HCT116 (cell line): ENCODE measurements around the gene TCF19.
"Not testable (repeated sequence)": the region's sequence is repeated elsewhere in the genome, so short reads cannot be mapped to it uniquely, and the experiment has no call there.

Source experiments
- CEBPB ChIP-seq: IDR thresholded peaks from 2 replicates; pipeline ENCODE4 v1.6.1; 2012; ENCODE audit warnings: low read depth
- EZH2 ChIP-seq: fragments of 200-600 bp; sonication (generic); IDR thresholded peaks from 2 replicates; pipeline ENCODE4 v1.6.1; 2017; ENCODE audit warnings: antibody characterized with exemption, mixed run types
- EZH2phosphoT487 ChIP-seq: fragments of 200-600 bp; IDR thresholded peaks from 2 replicates; pipeline ENCODE4 v1.6.1; 2018; ENCODE audit warnings: antibody characterized with exemption, borderline replicate concordance
- JUND ChIP-seq: IDR thresholded peaks from 2 replicates; pipeline ENCODE4 v1.6.1; 2012
- POLR2A ChIP-seq: IDR thresholded peaks from 2 replicates; pipeline ENCODE4 v1.7.0; 2011; ENCODE audit warnings: borderline replicate concordance; ENCODE audit not compliant: insufficient read depth, insufficient read length; ENCODE audit errors: extremely low read depth
- POLR2AphosphoS5 ChIP-seq: IDR thresholded peaks from 2 replicates; pipeline ENCODE4 v1.6.1; 2011; ENCODE audit warnings: mild to moderate bottlenecking, low read depth, low read length, moderate library complexity
- RAD21 ChIP-seq: IDR thresholded peaks from 2 replicates; pipeline ENCODE4 v1.6.1; 2012; ENCODE audit warnings: low read depth, mild to moderate bottlenecking
- YY1 ChIP-seq: IDR thresholded peaks from 2 replicates; pipeline ENCODE4 v1.6.1; 2011; ENCODE audit warnings: low read length, low read depth, moderate library complexity, mild to moderate bottlenecking; ENCODE audit not compliant: insufficient replicate concordance; ENCODE audit errors: extremely low read depth
- TF ChIP-seq, protein P1 (sequence below), 3 experiments: fragments of 200-600 bp in 1 of 3; sonication (generic) in 1 of 3; IDR thresholded peaks in 2 of 3; conservative IDR thresholded peaks in 1 of 3; 2 replicates each; pipeline ENCODE4 v1.5.1; 2012 to 2017; ENCODE audit warnings: low read depth in 2 of 3, low read length in 2 of 3, antibody characterized with exemption in 1 of 3, borderline replicate concordance in 1 of 3, control low read depth in 1 of 3, mild to moderate bottlenecking in 1 of 3, mixed read lengths in 1 of 3, mixed run types in 1 of 3, moderate library complexity in 1 of 3; ENCODE audit not compliant: insufficient read depth in 1 of 3
- TF ChIP-seq, protein P2 (sequence below): IDR thresholded peaks from 2 replicates; pipeline ENCODE4 v1.6.1; 2012
- TF ChIP-seq, protein P3 (sequence below): IDR thresholded peaks from 2 replicates; pipeline ENCODE4 v1.6.1; 2012; ENCODE audit warnings: low read depth
- TF ChIP-seq, protein P4 (sequence below): IDR thresholded peaks from 2 replicates; pipeline ENCODE4 v1.6.1; 2012

DNA sequence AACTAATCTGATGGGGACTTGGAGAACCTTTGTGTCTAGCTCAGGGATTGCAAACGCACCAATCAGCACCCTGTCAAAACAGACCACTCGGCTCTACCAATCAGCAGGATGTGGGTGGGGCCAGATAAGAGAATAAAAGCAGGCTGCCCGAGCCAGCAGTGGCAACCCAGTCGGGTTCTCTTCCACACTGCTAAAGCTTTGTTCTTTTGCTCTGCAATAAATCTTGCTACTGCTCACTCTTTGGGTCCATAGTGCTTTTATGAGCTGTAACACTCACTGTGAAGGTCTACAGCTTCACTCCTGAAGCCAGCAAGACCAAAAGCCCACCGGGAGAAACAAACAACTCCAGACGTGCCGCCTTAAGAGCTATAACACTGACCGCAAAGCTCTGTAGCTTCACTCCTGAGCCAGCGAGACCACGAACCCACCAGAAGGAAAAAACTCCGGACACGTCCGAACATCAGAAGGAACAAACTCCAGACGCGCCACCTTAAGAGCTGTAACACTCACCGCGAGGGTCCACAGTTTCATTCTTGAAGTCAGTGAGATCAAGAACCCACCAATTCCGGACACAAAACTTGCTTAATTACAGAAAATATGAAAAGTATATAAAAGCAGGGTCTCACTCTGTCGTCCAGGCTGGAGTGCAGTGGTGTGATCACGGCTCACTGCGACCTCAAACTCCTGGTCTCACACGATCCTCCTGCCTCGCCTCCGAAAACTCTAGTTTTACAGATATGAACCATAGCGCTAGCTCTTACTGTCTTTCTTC lies 38.0 kb downstream of the TCF19 start:
- TF ChIP-seq, protein P1, sequence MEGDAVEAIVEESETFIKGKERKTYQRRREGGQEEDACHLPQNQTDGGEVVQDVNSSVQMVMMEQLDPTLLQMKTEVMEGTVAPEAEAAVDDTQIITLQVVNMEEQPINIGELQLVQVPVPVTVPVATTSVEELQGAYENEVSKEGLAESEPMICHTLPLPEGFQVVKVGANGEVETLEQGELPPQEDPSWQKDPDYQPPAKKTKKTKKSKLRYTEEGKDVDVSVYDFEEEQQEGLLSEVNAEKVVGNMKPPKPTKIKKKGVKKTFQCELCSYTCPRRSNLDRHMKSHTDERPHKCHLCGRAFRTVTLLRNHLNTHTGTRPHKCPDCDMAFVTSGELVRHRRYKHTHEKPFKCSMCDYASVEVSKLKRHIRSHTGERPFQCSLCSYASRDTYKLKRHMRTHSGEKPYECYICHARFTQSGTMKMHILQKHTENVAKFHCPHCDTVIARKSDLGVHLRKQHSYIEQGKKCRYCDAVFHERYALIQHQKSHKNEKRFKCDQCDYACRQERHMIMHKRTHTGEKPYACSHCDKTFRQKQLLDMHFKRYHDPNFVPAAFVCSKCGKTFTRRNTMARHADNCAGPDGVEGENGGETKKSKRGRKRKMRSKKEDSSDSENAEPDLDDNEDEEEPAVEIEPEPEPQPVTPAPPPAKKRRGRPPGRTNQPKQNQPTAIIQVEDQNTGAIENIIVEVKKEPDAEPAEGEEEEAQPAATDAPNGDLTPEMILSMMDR (IDR thresholded peaks at IDR 0.05 in 2 of 3, conservative IDR thresholded peaks at IDR 0.05 in 1 of 3; ENCODE audit: borderline replicate concordance in 1 of 3, insufficient read depth in 1 of 3, low read depth in 2 of 3, low read length in 2 of 3), result not testable (repeated sequence)
- 0 out of 2 replicates have a peak, but pooled peaks have one; percentile 23 for TF ChIP-seq POLR2AphosphoS5
- TF ChIP-seq, protein P2, sequence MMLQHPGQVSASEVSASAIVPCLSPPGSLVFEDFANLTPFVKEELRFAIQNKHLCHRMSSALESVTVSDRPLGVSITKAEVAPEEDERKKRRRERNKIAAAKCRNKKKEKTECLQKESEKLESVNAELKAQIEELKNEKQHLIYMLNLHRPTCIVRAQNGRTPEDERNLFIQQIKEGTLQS, result not testable (repeated sequence)
- TF ChIP-seq, protein P3, sequence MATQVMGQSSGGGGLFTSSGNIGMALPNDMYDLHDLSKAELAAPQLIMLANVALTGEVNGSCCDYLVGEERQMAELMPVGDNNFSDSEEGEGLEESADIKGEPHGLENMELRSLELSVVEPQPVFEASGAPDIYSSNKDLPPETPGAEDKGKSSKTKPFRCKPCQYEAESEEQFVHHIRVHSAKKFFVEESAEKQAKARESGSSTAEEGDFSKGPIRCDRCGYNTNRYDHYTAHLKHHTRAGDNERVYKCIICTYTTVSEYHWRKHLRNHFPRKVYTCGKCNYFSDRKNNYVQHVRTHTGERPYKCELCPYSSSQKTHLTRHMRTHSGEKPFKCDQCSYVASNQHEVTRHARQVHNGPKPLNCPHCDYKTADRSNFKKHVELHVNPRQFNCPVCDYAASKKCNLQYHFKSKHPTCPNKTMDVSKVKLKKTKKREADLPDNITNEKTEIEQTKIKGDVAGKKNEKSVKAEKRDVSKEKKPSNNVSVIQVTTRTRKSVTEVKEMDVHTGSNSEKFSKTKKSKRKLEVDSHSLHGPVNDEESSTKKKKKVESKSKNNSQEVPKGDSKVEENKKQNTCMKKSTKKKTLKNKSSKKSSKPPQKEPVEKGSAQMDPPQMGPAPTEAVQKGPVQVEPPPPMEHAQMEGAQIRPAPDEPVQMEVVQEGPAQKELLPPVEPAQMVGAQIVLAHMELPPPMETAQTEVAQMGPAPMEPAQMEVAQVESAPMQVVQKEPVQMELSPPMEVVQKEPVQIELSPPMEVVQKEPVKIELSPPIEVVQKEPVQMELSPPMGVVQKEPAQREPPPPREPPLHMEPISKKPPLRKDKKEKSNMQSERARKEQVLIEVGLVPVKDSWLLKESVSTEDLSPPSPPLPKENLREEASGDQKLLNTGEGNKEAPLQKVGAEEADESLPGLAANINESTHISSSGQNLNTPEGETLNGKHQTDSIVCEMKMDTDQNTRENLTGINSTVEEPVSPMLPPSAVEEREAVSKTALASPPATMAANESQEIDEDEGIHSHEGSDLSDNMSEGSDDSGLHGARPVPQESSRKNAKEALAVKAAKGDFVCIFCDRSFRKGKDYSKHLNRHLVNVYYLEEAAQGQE, result not testable (repeated sequence)
- TF ChIP-seq RAD21, JUND, EZH2, POLR2A, CEBPB, YY1, EZH2phosphoT487: not testable (repeated sequence)
- TF ChIP-seq, protein P4, sequence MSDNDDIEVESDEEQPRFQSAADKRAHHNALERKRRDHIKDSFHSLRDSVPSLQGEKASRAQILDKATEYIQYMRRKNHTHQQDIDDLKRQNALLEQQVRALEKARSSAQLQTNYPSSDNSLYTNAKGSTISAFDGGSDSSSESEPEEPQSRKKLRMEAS, result not testable (repeated sequence)
